H9 (cell line): ENCODE measurements around the gene HS1BP3. TPM values are rescaled to one million over a fixed set of nuclear protein-coding genes. Genes with fewer than 3 reads are reported as not detected.

Experiments
- DNase-seq: peaks from one replicate; pipeline ENCODE4 v3.0.0-alpha.2; 2017
- H2AFZ ChIP-seq: one replicate; pipeline ENCODE4 v1.6.1; 2013; ENCODE audit warnings: mild to moderate bottlenecking, low read length, control low read depth, moderate library complexity
- H2AK5ac ChIP-seq: 2 replicates; pipeline ENCODE4 v1.6.1; 2013; ENCODE audit warnings: low read length, control low read depth, mixed read lengths; ENCODE audit not compliant: insufficient read length
- H2BK120ac ChIP-seq: one replicate; pipeline ENCODE4 v1.6.1; 2013; ENCODE audit warnings: low read depth, mild to moderate bottlenecking, low read length, control low read depth, inconsistent platforms; ENCODE audit not compliant: poor library complexity, severe bottlenecking
- H2BK12ac ChIP-seq: 2 replicates; pipeline ENCODE4 v1.6.1; 2013; ENCODE audit warnings: low read length, control low read depth, mixed read lengths, low read depth; ENCODE audit not compliant: insufficient read length
- H2BK15ac ChIP-seq: 2 replicates; pipeline ENCODE4 v1.6.1; 2013; ENCODE audit warnings: low read depth, low read length, control low read depth
- H2BK20ac ChIP-seq: one replicate; pipeline ENCODE4 v1.6.1; 2013; ENCODE audit warnings: low read depth, mild to moderate bottlenecking, low read length, control low read depth, inconsistent platforms; ENCODE audit not compliant: poor library complexity, severe bottlenecking
- H2BK5ac ChIP-seq: 2 replicates; pipeline ENCODE4 v1.6.1; 2013; ENCODE audit warnings: low read length, control low read depth, mixed read lengths; ENCODE audit not compliant: insufficient read length
- H3K14ac ChIP-seq: 2 replicates; pipeline ENCODE4 v1.6.1; 2013; ENCODE audit warnings: low read length, control low read depth; ENCODE audit not compliant: insufficient read depth
- H3K18ac ChIP-seq: 2 replicates; pipeline ENCODE4 v1.6.1; 2013; ENCODE audit warnings: low read depth, mild to moderate bottlenecking, mixed read lengths, low read length, control low read depth; ENCODE audit not compliant: insufficient read length
- H3K23ac ChIP-seq: 2 replicates; pipeline ENCODE4 v1.6.1; 2013; ENCODE audit warnings: low read length, control low read depth, mixed read lengths, low read depth; ENCODE audit not compliant: insufficient read length
- H3K23me2 ChIP-seq: 2 replicates; pipeline ENCODE4 v1.6.1; 2013; ENCODE audit warnings: low read depth, mild to moderate bottlenecking, mixed read lengths, low read length, control low read depth; ENCODE audit not compliant: insufficient read length, poor library complexity, severe bottlenecking
- H3K27ac ChIP-seq: 2 replicates; pipeline ENCODE4 v1.5.1; 2013; ENCODE audit warnings: low read length, control low read depth, mixed read lengths, low read depth; ENCODE audit not compliant: insufficient read length
- H3K27me3 ChIP-seq: 2 replicates; pipeline ENCODE4 v1.6.1; 2013; ENCODE audit warnings: low read length, control low read depth, inconsistent platforms; ENCODE audit not compliant: insufficient read depth
- H3K4ac ChIP-seq: 2 replicates; pipeline ENCODE4 v1.6.1; 2013; ENCODE audit warnings: low read depth, mild to moderate bottlenecking, control low read depth, inconsistent platforms, low read length, moderate library complexity
- H3K4me1 ChIP-seq: 2 replicates; pipeline ENCODE4 v1.6.1; 2013; ENCODE audit warnings: low read length, control low read depth, inconsistent platforms; ENCODE audit not compliant: insufficient read depth
- H3K4me2 ChIP-seq: 2 replicates; pipeline ENCODE4 v1.6.1; 2013; ENCODE audit warnings: low read length, control low read depth, mixed read lengths; ENCODE audit not compliant: insufficient read length, insufficient read depth
- H3K56ac ChIP-seq: 2 replicates; pipeline ENCODE4 v1.6.1; 2013; ENCODE audit warnings: low read depth, mild to moderate bottlenecking, mixed read lengths, low read length, control low read depth; ENCODE audit not compliant: insufficient read length
- H3K79me1 ChIP-seq: 2 replicates; pipeline ENCODE4 v1.6.1; 2013; ENCODE audit warnings: low read depth, mild to moderate bottlenecking, moderate library complexity, low read length, control low read depth, inconsistent platforms; ENCODE audit not compliant: insufficient read depth, poor library complexity, severe bottlenecking
- H3K79me2 ChIP-seq: 2 replicates; pipeline ENCODE4 v1.6.1; 2013; ENCODE audit warnings: low read length, control low read depth, inconsistent platforms; ENCODE audit not compliant: insufficient read depth
- H3K9ac ChIP-seq: 2 replicates; pipeline ENCODE4 v1.6.1; 2013; ENCODE audit warnings: low read length, control low read depth, mixed read lengths; ENCODE audit not compliant: insufficient read length; ENCODE audit errors: extremely low read depth
- H3K9me3 ChIP-seq: one replicate; pipeline ENCODE4 v1.6.1; 2013; ENCODE audit warnings: low read depth, low read length, inconsistent platforms; ENCODE audit not compliant: control insufficient read depth
- H3T11ph ChIP-seq: one replicate; pipeline ENCODE4 v1.6.1; 2013; ENCODE audit warnings: mild to moderate bottlenecking, low read length, control low read depth, inconsistent platforms
- H4K20me1 ChIP-seq: one replicate; pipeline ENCODE4 v1.6.1; 2013; ENCODE audit not compliant: control insufficient read depth, insufficient read length, insufficient read depth
- H4K5ac ChIP-seq: 2 replicates; pipeline ENCODE4 v1.6.1; 2013; ENCODE audit warnings: low read depth, mild to moderate bottlenecking, mixed read lengths, low read length, control low read depth; ENCODE audit not compliant: insufficient read length
- H4K8ac ChIP-seq: replicated peaks from 2 replicates; pipeline ENCODE4 v1.6.1; 2013; ENCODE audit warnings: low read length, control low read depth, mixed read lengths, low read depth; ENCODE audit not compliant: insufficient read length
- H4K91ac ChIP-seq: 2 replicates; pipeline ENCODE4 v1.6.1; 2013; ENCODE audit warnings: low read depth, mild to moderate bottlenecking, moderate library complexity, mixed read lengths, low read length, control low read depth; ENCODE audit not compliant: insufficient read length
- H3K27ac Mint-ChIP-seq, 3 experiments: 2 replicates in 2 of 3; 3 replicates in 1 of 3; pipeline ENCODE4 v1.8.0; 2020 to 2021; ENCODE audit warnings: mixed read lengths in 3 of 3, mild to moderate bottlenecking in 1 of 3, moderate library complexity in 1 of 3
- H3K27me3 Mint-ChIP-seq: 2 replicates; pipeline ENCODE4 v1.8.0; 2021; ENCODE audit warnings: low read depth, mild to moderate bottlenecking, moderate library complexity, mixed read lengths
- H3K36me3 Mint-ChIP-seq, 3 experiments: 2 replicates in 2 of 3; 3 replicates in 1 of 3; pipeline ENCODE4 v1.8.0; 2020 to 2021; ENCODE audit warnings: low read depth in 3 of 3, mixed read lengths in 3 of 3; ENCODE audit not compliant: insufficient read depth in 1 of 3
- H3K4me1 Mint-ChIP-seq, 2 experiments: 2 replicates each; pipeline ENCODE4 v1.8.0; 2020; ENCODE audit warnings: mixed read lengths in 2 of 2
- H3K4me3 Mint-ChIP-seq, 2 experiments: 2 replicates in 1 of 2; 3 replicates in 1 of 2; pipeline ENCODE4 v1.8.0; 2020 to 2021; ENCODE audit warnings: mild to moderate bottlenecking in 2 of 2, mixed read lengths in 2 of 2, moderate library complexity in 1 of 2
- H3K9me3 Mint-ChIP-seq, 2 experiments: 2 replicates in 1 of 2; 3 replicates in 1 of 2; pipeline ENCODE4 v1.8.0; 2020; ENCODE audit warnings: mild to moderate bottlenecking in 2 of 2, mixed read lengths in 2 of 2, moderate library complexity in 1 of 2
- CTCF ChIP-seq: fragments of 200-600 bp; sonication (generic); conservative IDR thresholded peaks from 3 replicates; pipeline ENCODE4 v1.8.0; 2021; ENCODE audit warnings: antibody characterized with exemption, mild to moderate bottlenecking
- WGBS: extraction: QIAGEN DNeasy Blood & Tissue Kit; methylation state at CpG from one replicate; pipeline ENCODE4 v1.1.7; 2013; ENCODE audit warnings: missing lambda C conversion rate, low lambda C conversion rate, mixed read lengths; ENCODE audit not compliant: insufficient read length; ENCODE audit errors: extremely low coverage; 5-methylcytosine and 5-hydroxymethylcytosine counted together
- total RNA-seq: library from RNA; stranded (reverse); gene quantifications from 2 replicates; pipeline ENCODE4 v1.2.1, GENCODE V29; 2021

Gene HS1BP3
- total RNA-seq, 1 experiment from 2014 or later: 11.1 TPM

- no peaks in the 10 kb centered on the region for H3K9me3 Mint-ChIP-seq
These were observed 31.4 kb upstream of the HS1BP3 start for GRCh38 chr2:20682167-20682920.

More at GRCh38 chr2:20682167-20682920, 31.4 kb upstream of the HS1BP3 start:
- H3K18ac ChIP-seq: no peak overlapping the region
- Mint-ChIP-seq H3K4me1 (peaks cover 2% of the 10 kb centered on the region in 2 experiments; a peak in 2 of 4 replicates), H3K27ac (no peak overlapping the region), H3K27me3 (peaks cover 2% of the 10 kb centered on the region), H3K4me3 (no peak overlapping the region), H3K36me3 (peaks cover 2 to 8% (median 6%) of the 10 kb centered on the region in 3 experiments; a peak in 5 of 7 replicates)
- no peak overlapping the region for H3T11ph ChIP-seq
- no peak overlapping the region for H3K9ac ChIP-seq
- no peak overlapping the region for H2BK15ac ChIP-seq
- no peak overlapping the region for H4K91ac ChIP-seq
- H2BK20ac ChIP-seq: no peak overlapping the region
- H3K9me3 ChIP-seq: no peaks in the 10 kb centered on the region
- WGBS: no CpG with 5 or more reads among the region's 7 CpGs
- no peak overlapping the region for H4K5ac ChIP-seq
- no peaks in the 10 kb centered on the region for H3K79me2 ChIP-seq
- no peaks in the 10 kb centered on the region for H3K23me2 ChIP-seq
- H4K20me1 ChIP-seq: no peaks in the 10 kb centered on the region
- H3K14ac ChIP-seq: no peak overlapping the region
- peak; percentile 81 for TF ChIP-seq CTCF
- no peaks in the 10 kb centered on the region for H3K27me3 ChIP-seq
- no peak overlapping the region for H2BK120ac ChIP-seq
- H2AK5ac ChIP-seq: no peak overlapping the region
- no peaks in the 10 kb centered on the region for H3K79me1 ChIP-seq
- H4K8ac ChIP-seq: no peak overlapping the region
- no peak overlapping the region for H2AFZ ChIP-seq
- no peak overlapping the region for H3K23ac ChIP-seq
- no peaks in the 10 kb centered on the region for H3K4me1 ChIP-seq
- H3K56ac ChIP-seq: no peak overlapping the region
- no peak overlapping the region for H2BK12ac ChIP-seq
- H2BK5ac ChIP-seq: no peak overlapping the region
- no peak overlapping the region for H3K27ac ChIP-seq
- H3K4me2 ChIP-seq: no peak overlapping the region
- peak; percentile 49 for DNase-seq
- no peak overlapping the region for H3K4ac ChIP-seq
